GM13977 (cell line): Measurements from ENCODE around the gene TUBB.
A peak's percentile ranks its signal among the peaks of the same experiment; 100 is the strongest.

ENCODE experiments used
- DNase-seq: peaks from one replicate; pipeline ENCODE4 v3.0.0; 2012; ENCODE audit warnings: low spot score
- CTCF ChIP-seq: IDR thresholded peaks from 2 replicates; pipeline ENCODE4 v1.5.1; 2012; ENCODE audit warnings: mild to moderate bottlenecking, control low read depth; ENCODE audit not compliant: insufficient read depth; ENCODE audit errors: extremely low read depth, missing control alignments
- in situ Hi-C: fragments of 300-500 bp; cut with MboI; formaldehyde crosslinking; loops from one replicate; pipeline ENCODE4 v1.12.0; 2022; ENCODE audit warnings: low sequenced_read_pairs, low pct_unique_long_range_greater_than_20kb, mixed read lengths, inconsistent platforms; ENCODE audit not compliant: unreplicated experiment

The TUBB gene

GRCh38 chr6:30742316-30743098, 22.4 kb downstream of the TUBB start, which contains the start of gene FLOT1:
FLOT1 (minus strand) TSS chr6:30742687; CDS start chr6:30742189, 498 bp downstream.
- in situ Hi-C loops = loop anchor here (10.0 kb wide), 1 partner anchor 72 kb away; no protein-coding TSS in a partner anchor
- peak; percentile 96 for DNase-seq
- no peak for TF ChIP-seq CTCF

- in situ Hi-C loops = loop anchor here (10.0 kb wide), 1 partner anchor 71 kb away; no protein-coding TSS in a partner anchor
- TF ChIP-seq CTCF = no peak
- DNase-seq = peak; percentile 45
Measured at GRCh38 chr6:30743099-30744053, 23.2 kb downstream of the TUBB start.

- in situ Hi-C loops = loop anchor here (10.0 kb wide), 1 partner anchor 71 kb away; no protein-coding TSS in a partner anchor
- DNase-seq = peak; percentile 81
- TF ChIP-seq CTCF = peak; percentile 71
Measured at GRCh38 chr6:30744054-30744805, 24.1 kb downstream of the TUBB start, which contains the start of gene IER3. IER3 (minus strand) TSS chr6:30744547; CDS start chr6:30744518, 29 bp downstream.

- no peak for DNase-seq
- in situ Hi-C loops = loop anchor here (10.0 kb wide), 1 partner anchor 68 kb away; no protein-coding TSS in a partner anchor
- TF ChIP-seq CTCF = no peak
Measured at GRCh38 chr6:30747300-30747687, 27.1 kb downstream of the TUBB start.

- in situ Hi-C loops = loop anchor here (10.0 kb wide), 1 partner anchor 67 kb away; no protein-coding TSS in a partner anchor
- TF ChIP-seq CTCF = no peak
- DNase-seq = no peak
Measured at GRCh38 chr6:30747902-30748769, 28.0 kb downstream of the TUBB start.
